K562 (cell line): ENCODE data around the gene ARRB2. TPM values are rescaled to one million over a fixed set of nuclear protein-coding genes. Genes with fewer than 3 reads are reported as not detected.

ENCODE experiments used
- AFF1 ChIP-seq, 2 experiments: fragments of 450-650 bp; IDR thresholded peaks; 2 replicates each; pipeline ENCODE4 v1.6.1; 2018; ENCODE audit warnings: mild to moderate bottlenecking in 2 of 2, low read depth in 1 of 2; ENCODE audit not compliant: partially characterized antibody in 2 of 2
- BRF2 ChIP-seq: IDR thresholded peaks from 3 replicates; pipeline ENCODE4 v1.6.1; 2011; ENCODE audit warnings: borderline replicate concordance, mild to moderate bottlenecking; ENCODE audit not compliant: insufficient read length, insufficient read depth
- CBX3 ChIP-seq, 2 experiments: IDR thresholded peaks; 1 replicate in 1 of 2; 2 replicates in 1 of 2; pipeline ENCODE4 v1.6.1; 2012; ENCODE audit warnings: inconsistent platforms in 2 of 2, low read length in 2 of 2, borderline replicate concordance in 1 of 2, control low read depth in 1 of 2
- CLOCK ChIP-seq: fragments of 250-450 bp; sonication (Bioruptor Pico); IDR thresholded peaks from 2 replicates; pipeline ENCODE4 v1.4.0; 2020; ENCODE audit warnings: mild to moderate bottlenecking, moderate library complexity, borderline replicate concordance
- ELF4 ChIP-seq: fragments of 450-650 bp; formaldehyde crosslinking; IDR thresholded peaks from 2 replicates; pipeline ENCODE4 v1.4.0; 2022; ENCODE audit warnings: missing genetic modification characterization
- ERF ChIP-seq: fragments of 450-650 bp; formaldehyde crosslinking; IDR thresholded peaks from 2 replicates; pipeline ENCODE4 v1.4.0; 2020; ENCODE audit warnings: mild to moderate bottlenecking, mixed read lengths
- ETS2 ChIP-seq: IDR thresholded peaks from 2 replicates; pipeline ENCODE4 v1.6.1; 2016; ENCODE audit warnings: borderline replicate concordance, missing genetic modification characterization, mild to moderate bottlenecking, moderate library complexity, missing compliant biosample characterization; ENCODE audit not compliant: poor library complexity, severe bottlenecking
- KLF13 ChIP-seq: fragments of 450-650 bp; IDR thresholded peaks from 2 replicates; pipeline ENCODE4 v1.6.1; 2016; ENCODE audit warnings: missing genetic modification characterization, low read depth, mild to moderate bottlenecking, missing compliant biosample characterization, moderate library complexity, borderline replicate concordance
- MAX ChIP-seq: sonication (generic); formaldehyde crosslinking; IDR thresholded peaks from 2 replicates; pipeline ENCODE4 v1.9.0; 2022; ENCODE audit warnings: mild to moderate bottlenecking, missing genetic modification reagents
- MITF ChIP-seq: IDR thresholded peaks from 2 replicates; pipeline ENCODE4 v1.6.1; 2014; ENCODE audit warnings: antibody characterized with exemption
- NELFE ChIP-seq: IDR thresholded peaks from 2 replicates; pipeline ENCODE4 v1.6.1; 2011; ENCODE audit warnings: mild to moderate bottlenecking; ENCODE audit not compliant: insufficient read depth, insufficient read length
- RBM34 ChIP-seq: fragments of 200-400 bp; formaldehyde crosslinking; IDR thresholded peaks from 2 replicates; pipeline ENCODE4 v1.6.1; 2018; ENCODE audit warnings: low read length, borderline replicate concordance; ENCODE audit not compliant: insufficient read depth
- SMARCA5 ChIP-seq: fragments of 450-650 bp; IDR thresholded peaks from 2 replicates; pipeline ENCODE4 v1.6.1; 2016
- TARDBP ChIP-seq: fragments of 450-650 bp; IDR thresholded peaks from 2 replicates; pipeline ENCODE4 v1.6.1; 2016
- ZFX ChIP-seq: sonication (generic); formaldehyde crosslinking; IDR thresholded peaks from 2 replicates; pipeline ENCODE4 v1.8.0; 2022; ENCODE audit warnings: mild to moderate bottlenecking, missing genetic modification reagents, moderate library complexity
- ZKSCAN1 ChIP-seq: fragments of 150-350 bp; IDR thresholded peaks from 2 replicates; pipeline ENCODE4 v1.6.1; 2016; ENCODE audit warnings: low read depth, low read length
- ZNF408 ChIP-seq: fragments of 250-450 bp; sonication (Bioruptor Pico); IDR thresholded peaks from 2 replicates; pipeline ENCODE4 v1.4.0; 2020; ENCODE audit warnings: low read depth, mild to moderate bottlenecking, moderate library complexity
- polyA plus RNA-seq, 8 experiments: library from polyadenylated mRNA; depleted of rRNA in 4 of 8; stranded (reverse) in 5 of 8; unstranded in 3 of 8; fragments of >200 nt; fragmentation: Nextera tagmentation in 2 of 8; fragmentation: Illumina TruSeq in 1 of 8; extraction: Ambion mirVana in 2 of 8; extraction: Trizol in 1 of 8; gene quantifications; 2 replicates each; pipeline versions ENCODE4 v1.2.1 to v1.2.3, GENCODE V29; 2011 to 2014; ENCODE audit warnings: inconsistent platforms in 1 of 8, missing spikeins in 1 of 8
- total RNA-seq, 7 experiments: library from RNA; depleted of rRNA in 6 of 7; stranded (reverse); fragments of >200 nt in 6 of 7; fragmentation: Illumina TruSeq in 2 of 7; extraction: Trizol in 2 of 7; gene quantifications; 2 replicates each; pipeline versions ENCODE4 v1.2.1 to v1.2.3, GENCODE V29; 2011 to 2021; ENCODE audit warnings: low replicate concordance in 1 of 7

The ARRB2 gene
- total and polyA plus RNA-seq, 9 of the 15 experiments (the other 6 are each of a cell fraction or from before 2014, with no cell fraction given), result 0.79 to 15.3 (median 8.8) TPM

GRCh38 chr17:4721203-4722135 lies 11.0 kb downstream of the ARRB2 start (continued):
- TF ChIP-seq BRF2 (no peak), MAX (peak; percentile 92), CBX3 (IDR thresholded peaks at IDR 0.05; ENCODE audit: borderline replicate concordance in 1 of 2, low read length in 2 of 2) (no peak), KLF13 (tag) (no peak), TARDBP (no peak), ETS2 (tag) (no peak), MITF (peak; percentile 79), ERF (CRISPR knock-in tag) (no peak), RBM34 (no peak), NELFE (no peak), ELF4 (CRISPR knock-in tag) (no peak), ZNF408 (CRISPR knock-in tag) (no peak), CLOCK (no peak), SMARCA5 (no peak), ZFX (CRISPR knock-in tag) (peak; percentile 93), ZKSCAN1 (no peak), AFF1 (IDR thresholded peaks at IDR 0.05; ENCODE audit: low read depth in 1 of 2, partially characterized antibody in 2 of 2) (no peak)
